GM19238 (cell line): ENCODE measurements around the gene CAMTA1.

ENCODE experiments used
- DNase-seq: peaks from one replicate; pipeline ENCODE4 v3.0.0; 2011; ENCODE audit warnings: low spot score; ENCODE audit not compliant: insufficient read length

CAMTA1 gene

DNA sequence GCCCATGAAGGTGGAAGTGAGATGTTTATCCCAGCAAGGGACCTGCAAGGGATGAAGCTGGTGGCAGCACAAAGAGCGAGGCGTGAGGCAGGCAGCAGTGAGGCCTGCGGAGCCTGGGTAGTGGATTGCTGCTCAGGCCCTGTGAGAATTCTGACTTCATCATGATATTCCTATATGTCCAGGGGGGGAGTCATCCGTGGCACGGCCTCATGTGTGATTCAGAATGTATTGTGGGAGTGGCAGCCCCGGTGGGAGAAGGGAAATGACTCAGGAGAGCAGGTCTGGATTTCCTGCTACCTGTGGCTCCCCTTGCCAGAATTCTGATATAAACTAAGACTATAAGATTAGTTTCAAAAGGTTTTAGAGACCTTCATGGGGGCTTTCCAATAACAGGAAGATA lies 240.9 kb downstream of the CAMTA1 start:
- DNase-seq = no peak

DNA sequence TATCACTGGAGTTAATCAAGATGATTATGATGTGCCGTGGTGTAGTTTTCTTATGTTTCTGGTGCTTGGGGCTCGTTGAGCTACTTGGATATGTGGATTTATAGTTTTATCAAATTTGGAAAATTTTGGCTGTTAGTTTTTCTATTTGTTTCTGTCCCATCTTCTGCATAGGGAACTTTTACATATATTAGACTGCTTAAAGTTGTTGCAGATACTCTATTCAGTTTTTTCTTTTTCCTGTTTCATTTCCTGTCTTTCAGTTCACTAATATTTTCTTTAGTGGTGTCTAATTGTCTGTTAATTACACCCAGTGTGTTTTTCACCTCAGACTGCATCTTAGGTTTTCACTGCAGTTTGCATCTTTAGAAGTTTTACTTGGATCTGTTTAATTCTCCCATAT lies 247.7 kb downstream of the CAMTA1 start:
- no peak for DNase-seq

DNA sequence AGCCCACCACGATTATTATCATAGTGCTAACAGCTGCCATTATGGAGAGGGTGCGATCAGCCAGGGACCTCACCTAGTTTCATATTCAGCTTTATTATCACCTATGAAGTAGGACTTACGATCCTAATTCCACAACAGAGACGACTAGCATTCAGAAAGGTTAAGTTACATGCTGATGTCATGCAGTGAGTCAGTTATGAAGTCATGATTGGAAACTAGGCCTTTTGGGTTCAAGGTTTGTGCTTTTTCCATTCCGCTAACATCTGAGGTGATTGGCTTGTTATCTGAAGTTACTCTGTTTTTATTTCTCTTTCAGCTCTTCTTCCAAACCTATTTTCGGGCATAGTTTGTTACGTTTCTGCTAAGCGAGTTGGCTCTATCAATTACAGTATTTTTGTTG lies 251.1 kb downstream of the CAMTA1 start:
- DNase-seq = no peak

DNA sequence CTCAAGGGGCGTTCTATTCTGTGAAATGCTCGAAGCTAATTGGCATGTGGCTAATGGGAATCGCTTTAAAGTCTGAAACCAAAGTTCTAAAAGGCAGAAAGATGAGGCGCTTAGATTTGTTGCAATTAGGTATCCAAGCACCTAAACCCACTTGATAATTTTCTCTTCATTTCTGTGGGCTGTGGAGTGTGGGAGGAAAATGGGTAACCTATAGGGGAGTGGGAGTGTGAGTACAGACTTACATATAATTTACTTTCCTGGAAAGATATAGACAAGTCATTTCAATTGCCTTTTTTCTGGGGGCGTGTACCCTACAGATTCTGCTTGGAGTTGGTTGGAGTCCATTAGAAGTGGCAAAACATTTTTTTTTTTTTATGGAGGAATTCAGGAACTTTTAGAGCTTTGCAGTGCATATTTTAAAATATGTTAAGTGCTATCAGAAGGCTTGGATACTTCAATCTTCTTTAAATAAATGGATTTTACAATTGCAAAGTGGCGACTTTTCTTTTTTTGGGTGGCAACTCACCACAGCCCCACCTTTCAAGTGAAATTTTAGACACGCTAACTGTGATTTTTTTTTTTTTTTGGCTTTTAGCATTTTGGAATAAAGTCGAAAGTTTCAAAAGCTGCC lies 254.5 kb downstream of the CAMTA1 start:
- no peak for DNase-seq

- no peak for DNase-seq
Observed at GRCh38 chr1:7040969-7041695, 255.9 kb downstream of the CAMTA1 start.

GRCh38 chr1:7042322-7043190 lies 257.3 kb downstream of the CAMTA1 start:
- peak; percentile 19 for DNase-seq

- no peak for DNase-seq
Observed at GRCh38 chr1:7043191-7043549, 257.9 kb downstream of the CAMTA1 start.

GRCh38 chr1:7043719-7044535 lies 258.7 kb downstream of the CAMTA1 start:
- no peak for DNase-seq

DNA sequence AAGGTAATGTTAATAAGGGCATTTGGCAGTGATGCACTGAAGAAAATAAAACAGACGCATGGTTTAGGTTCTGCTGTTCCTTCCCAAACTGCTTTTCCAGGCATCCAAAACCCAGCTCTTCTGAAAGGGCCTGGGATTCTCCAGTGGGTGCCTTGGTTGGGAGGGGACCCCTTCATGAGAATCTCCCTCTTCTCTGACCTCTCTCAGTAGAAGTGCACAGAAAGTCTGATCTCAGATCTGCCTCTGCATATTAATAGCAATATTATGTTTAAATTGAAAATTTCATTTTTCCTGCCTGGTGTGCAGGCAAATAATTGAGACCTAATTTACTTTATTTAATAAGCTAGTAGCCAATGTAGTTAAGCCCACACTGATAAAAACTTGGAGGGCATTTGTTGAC lies 260.6 kb downstream of the CAMTA1 start:
- DNase-seq = no peak

GRCh38 chr1:7046314-7046713 lies 261.1 kb downstream of the CAMTA1 start:
- no peak for DNase-seq

DNA sequence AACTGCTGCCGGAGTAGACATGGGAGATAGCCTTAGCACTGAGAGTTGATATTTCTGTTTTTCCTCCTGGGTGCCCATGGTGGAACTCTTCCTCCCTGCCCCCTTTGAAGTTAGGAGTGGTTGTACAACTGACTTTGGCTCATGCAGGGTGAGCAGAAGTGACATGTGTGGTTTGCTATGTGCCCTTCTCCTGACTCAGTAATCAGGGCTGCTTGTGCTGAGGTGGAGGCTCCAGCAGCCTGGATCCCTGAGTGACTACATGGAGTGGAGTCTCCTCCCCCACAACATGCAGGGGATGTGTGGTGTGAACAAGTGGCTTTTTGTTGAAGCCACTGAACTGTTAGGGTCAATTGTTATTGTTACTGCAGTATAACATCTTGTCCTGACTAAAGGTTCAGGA lies 261.6 kb downstream of the CAMTA1 start:
- no peak for DNase-seq

DNA sequence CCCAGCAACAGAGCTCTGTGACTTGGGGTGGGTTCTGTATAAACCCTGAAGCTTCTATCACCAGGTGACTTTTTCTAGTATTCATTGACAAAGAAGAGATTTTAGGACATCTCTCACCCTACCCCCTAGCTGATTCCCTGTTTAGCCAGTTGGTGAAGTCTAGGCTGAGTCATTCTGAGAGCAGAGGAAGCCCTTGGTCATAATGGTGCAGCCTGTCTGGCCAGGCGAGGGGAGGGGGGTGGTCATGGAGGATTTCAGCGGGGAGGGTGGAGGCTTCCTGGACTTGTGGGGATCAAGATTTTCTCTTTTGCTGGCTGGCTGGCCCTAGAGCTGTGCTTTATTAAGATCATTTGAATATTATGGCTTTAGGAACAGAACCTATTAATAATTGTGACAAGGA lies 262.6 kb downstream of the CAMTA1 start:
- DNase-seq = no peak

DNA sequence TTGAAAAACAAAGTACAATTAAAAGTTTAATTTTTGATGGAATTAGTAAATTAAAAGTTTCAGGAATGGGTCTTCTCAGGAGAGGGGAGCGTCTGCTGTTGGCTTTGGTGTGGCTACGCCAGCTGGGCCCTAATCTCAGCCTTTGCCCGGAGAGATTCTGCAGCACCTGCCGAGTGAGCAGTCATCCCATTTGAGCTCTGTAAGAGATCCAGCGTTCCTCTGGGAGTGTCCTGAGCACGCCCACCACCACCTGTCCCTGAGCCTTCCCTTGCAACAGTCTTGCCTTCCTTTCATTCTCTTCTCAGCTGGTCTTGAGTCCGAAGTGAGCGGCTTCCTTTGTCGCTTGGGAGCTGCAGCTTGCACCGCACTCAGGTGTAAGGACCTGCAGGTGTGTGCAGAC lies 263.1 kb downstream of the CAMTA1 start:
- DNase-seq = no peak

- DNase-seq = no peak
Observed at GRCh38 chr1:7049913-7050625, 264.8 kb downstream of the CAMTA1 start.

DNA sequence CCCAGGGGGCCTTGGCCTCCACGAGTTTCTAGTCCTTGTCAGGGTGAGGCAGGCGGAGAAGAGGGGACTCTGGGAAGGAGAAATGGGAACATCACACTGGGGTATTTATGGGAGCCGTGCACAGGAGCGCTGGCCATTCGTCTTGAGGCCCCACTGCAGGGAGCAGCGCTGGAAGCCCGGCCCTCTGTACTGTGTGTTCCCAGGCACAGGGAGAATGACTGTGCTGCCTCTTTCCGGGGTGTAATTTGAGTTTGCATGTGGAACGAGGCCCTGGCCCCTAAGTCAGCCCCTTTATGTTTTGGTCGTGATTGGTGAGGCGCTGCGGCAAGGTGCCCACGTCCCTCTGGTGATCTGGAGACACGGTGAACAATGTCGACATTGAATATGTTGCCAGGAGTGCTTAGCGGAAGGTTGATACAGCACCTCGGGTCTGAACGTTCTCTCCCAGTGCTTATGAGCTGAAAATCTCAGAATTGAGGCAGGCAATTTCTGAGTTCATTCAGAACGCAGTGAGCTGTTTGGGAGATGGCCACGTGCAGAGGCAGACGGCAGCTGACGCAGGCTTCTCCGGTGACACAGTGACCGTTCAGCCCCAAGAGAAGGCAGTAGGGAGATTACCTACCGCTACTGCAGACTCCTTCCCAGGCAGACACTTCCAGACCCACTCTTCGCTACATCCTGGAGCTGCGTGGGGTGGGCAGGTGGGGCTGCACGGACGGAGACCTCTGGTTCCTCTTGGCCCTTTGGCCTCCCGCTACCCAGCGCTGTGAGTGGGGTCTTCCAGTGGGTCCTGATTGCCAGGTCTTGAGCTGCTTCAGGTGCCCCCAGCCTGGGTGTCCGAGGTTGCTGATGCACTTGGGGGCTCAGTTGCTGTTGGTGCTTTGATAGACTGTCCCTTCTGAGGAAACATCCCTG lies 265.8 kb downstream of the CAMTA1 start:
- no peak for DNase-seq

GRCh38 chr1:7052701-7053100 lies 267.4 kb downstream of the CAMTA1 start:
- DNase-seq = no peak

- DNase-seq = no peak
Observed at GRCh38 chr1:7060745-7061144, 275.5 kb downstream of the CAMTA1 start.

DNA sequence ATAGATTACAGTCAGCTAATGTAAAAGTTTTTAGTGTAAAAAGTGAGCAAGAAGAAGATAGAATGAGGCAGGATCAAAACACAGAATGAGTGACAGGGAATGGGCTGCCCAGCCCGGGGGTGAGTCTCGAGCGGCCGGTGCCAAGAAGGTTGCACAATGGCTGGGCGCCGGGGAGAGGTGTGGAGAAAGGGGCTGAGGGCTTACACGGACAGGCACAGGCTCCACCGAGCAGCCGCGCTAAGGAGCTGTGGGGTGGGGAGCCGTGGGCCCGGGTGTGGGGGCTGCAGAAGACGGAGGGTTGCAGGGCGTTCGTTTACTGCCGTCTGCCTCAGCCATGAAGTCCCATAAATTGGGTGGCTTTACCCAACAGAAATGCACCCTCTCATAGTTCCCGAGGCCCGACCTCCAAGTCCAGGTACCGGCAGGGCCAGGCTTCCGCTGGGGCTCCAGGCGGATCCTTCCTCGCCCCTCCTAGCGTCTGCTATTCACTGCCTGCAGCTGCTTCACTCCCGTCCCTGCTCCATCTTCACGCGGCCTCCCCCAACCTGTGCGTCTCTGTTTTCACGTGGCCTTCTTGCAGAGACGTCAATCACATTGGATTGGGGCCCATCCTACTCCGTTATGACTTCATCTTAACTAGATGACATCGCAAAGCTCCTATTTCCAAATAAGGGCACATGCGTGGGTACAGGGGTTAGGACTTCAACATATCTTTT lies 277.2 kb downstream of the CAMTA1 start:
- DNase-seq = no peak

DNA sequence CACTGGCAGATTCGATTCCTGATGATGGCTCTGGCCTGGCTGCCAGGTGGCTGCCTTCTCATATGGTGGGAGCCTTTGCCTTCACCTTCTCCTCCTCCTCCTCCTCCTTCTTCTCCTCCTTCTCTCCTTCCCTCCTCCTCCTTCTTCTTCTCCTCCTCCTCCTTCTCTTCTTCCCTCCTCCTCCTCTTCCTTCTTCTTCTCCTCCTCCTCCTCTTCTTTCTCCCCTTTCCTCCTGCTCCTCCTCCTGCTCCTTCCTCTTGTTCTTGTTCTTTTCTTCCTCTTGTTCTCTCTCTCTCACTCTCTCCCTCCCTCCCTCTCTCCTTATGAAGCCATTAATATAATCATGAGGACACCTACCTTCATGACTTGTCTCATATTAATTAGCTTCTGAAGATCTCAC lies 278.7 kb downstream of the CAMTA1 start:
- DNase-seq = no peak
